ENCODE results near the gene ARHGAP40. TPM values are rescaled to one million over a fixed set of nuclear protein-coding genes. Genes with fewer than 3 reads are reported as not detected.

The ARHGAP40 gene
- total RNA-seq, 4 donors from 2014 or later, result 0.21 to 1.2 TPM; not detected in 2

GRCh38 chr20:38644588-38645260 lies 43.1 kb downstream of the ARHGAP40 start:
- Histone ChIP-seq H3K9me3 (no peaks in the 10 kb centered on the region), H3K4me1 (no peaks in the 10 kb centered on the region), H3K27ac (no peak overlapping the region), H3K36me3 (no peaks in the 10 kb centered on the region), H3K27me3 (peaks cover 2 to 9% of the 10 kb centered on the region in 2 donors), H3K4me3 (no peak overlapping the region)
- intact Hi-C loops (cut with DNase I; ENCODE audit: low total_unique reads), result loop anchor here (10.0 kb wide), 1 partner anchor 90 kb away; no protein-coding TSS in a partner anchor
- no peak for DNase-seq
- TF ChIP-seq POLR2A (IDR thresholded peaks at IDR 0.05), result no peak
- TF ChIP-seq, protein P1, sequence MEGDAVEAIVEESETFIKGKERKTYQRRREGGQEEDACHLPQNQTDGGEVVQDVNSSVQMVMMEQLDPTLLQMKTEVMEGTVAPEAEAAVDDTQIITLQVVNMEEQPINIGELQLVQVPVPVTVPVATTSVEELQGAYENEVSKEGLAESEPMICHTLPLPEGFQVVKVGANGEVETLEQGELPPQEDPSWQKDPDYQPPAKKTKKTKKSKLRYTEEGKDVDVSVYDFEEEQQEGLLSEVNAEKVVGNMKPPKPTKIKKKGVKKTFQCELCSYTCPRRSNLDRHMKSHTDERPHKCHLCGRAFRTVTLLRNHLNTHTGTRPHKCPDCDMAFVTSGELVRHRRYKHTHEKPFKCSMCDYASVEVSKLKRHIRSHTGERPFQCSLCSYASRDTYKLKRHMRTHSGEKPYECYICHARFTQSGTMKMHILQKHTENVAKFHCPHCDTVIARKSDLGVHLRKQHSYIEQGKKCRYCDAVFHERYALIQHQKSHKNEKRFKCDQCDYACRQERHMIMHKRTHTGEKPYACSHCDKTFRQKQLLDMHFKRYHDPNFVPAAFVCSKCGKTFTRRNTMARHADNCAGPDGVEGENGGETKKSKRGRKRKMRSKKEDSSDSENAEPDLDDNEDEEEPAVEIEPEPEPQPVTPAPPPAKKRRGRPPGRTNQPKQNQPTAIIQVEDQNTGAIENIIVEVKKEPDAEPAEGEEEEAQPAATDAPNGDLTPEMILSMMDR (IDR thresholded peaks at IDR 0.05), result no peak

DNA sequence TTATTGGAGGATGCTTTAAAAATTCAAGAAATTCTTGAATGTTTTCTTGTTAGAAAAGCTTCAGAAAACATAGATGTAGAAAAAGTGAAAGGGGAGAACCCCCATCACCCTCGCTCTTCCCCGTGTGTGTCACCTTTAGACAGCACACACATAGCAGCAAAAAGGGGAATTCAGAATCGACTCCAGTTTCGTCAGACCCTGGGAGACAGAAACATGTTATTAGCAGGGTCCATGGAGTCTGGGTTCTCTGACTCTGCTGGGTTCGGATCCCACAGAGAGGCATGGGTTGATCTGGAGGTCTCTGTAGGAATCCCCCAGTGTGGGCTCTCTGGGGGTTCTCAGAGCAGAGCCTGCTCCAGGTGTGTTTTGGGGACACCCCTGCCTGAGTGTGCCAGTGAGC lies 43.7 kb downstream of the ARHGAP40 start:
- DNase-seq, result no peak
- peaks cover 2 to 9% of the 10 kb centered on the region in 2 donors for H3K27me3 ChIP-seq
- no peaks in the 10 kb centered on the region for H3K9me3 ChIP-seq
- no peaks in the 10 kb centered on the region for H3K4me1 ChIP-seq
- no peak overlapping the region for H3K27ac ChIP-seq
- no peaks in the 10 kb centered on the region for H3K36me3 ChIP-seq
- H3K4me3 ChIP-seq, result no peak overlapping the region
- TF ChIP-seq POLR2A (IDR thresholded peaks at IDR 0.05), result no peak
- TF ChIP-seq, protein P1 (IDR thresholded peaks at IDR 0.05), result no peak
- intact Hi-C loops (cut with DNase I; ENCODE audit: low total_unique reads), result loop anchor here (10.0 kb wide), 1 partner anchor 89 kb away; no protein-coding TSS in a partner anchor

GRCh38 chr20:38645980-38646858 lies 44.6 kb downstream of the ARHGAP40 start:
- no peaks in the 10 kb centered on the region for H3K9me3 ChIP-seq
- TF ChIP-seq POLR2A (IDR thresholded peaks at IDR 0.05), result no peak
- TF ChIP-seq, protein P1 (IDR thresholded peaks at IDR 0.05), result peak; percentile 72 to 96 (median 85)
- no peak overlapping the region for H3K4me3 ChIP-seq
- peak; percentile 28 to 60 for DNase-seq
- no peak overlapping the region for H3K27ac ChIP-seq
- intact Hi-C loops (cut with DNase I; ENCODE audit: low total_unique reads), result loop anchor here (10.0 kb wide), 1 partner anchor 89 kb away; no protein-coding TSS in a partner anchor
- H3K36me3 ChIP-seq, result no peaks in the 10 kb centered on the region
- peaks cover 2 to 9% of the 10 kb centered on the region in 2 donors for H3K27me3 ChIP-seq
- H3K4me1 ChIP-seq, result no peaks in the 10 kb centered on the region

- Histone ChIP-seq H3K4me1 (no peaks in the 10 kb centered on the region), H3K36me3 (no peaks in the 10 kb centered on the region), H3K27ac (no peak overlapping the region), H3K4me3 (no peak overlapping the region), H3K9me3 (no peaks in the 10 kb centered on the region), H3K27me3 (peaks cover 2 to 9% of the 10 kb centered on the region in 2 donors)
- intact Hi-C loops (cut with DNase I; ENCODE audit: low total_unique reads), result loop anchor here (10.0 kb wide), 1 partner anchor 85 kb away; no protein-coding TSS in a partner anchor
- TF ChIP-seq, protein P1 (IDR thresholded peaks at IDR 0.05), result no peak
- TF ChIP-seq POLR2A (IDR thresholded peaks at IDR 0.05), result no peak
- no peak for DNase-seq
Measured at GRCh38 chr20:38649275-38649891, 47.8 kb downstream of the ARHGAP40 start.

Data from uterus (tissue), 4 donors.